Measurements from ENCODE around the gene MMP8. TPM values are rescaled to one million over a fixed set of nuclear protein-coding genes. Genes with fewer than 3 reads are reported as not detected.

Gene MMP8
- total RNA-seq, 1 experiment from 2014 or later = not detected

DNA sequence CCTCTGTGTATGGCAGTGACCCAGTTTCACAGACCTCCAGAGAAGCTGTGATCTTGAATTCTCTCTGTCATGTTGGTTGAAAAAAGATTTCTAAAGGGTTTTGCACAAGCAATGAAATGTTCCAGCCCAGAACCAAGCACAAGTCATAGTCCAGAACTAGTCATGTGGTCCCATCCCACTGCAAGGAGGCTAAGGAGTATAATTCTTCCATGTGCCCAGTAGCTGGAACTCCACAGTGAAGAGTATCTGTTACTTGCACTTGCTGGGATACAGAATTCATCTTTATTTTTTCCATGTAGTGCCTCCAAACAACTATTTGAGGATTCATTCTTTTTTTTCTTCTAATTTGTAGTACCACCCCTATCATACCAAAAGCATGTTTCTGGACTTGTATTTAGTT lies 9.9 kb upstream of the MMP8 start:
- Histone ChIP-seq H3T11ph (ENCODE audit: low read length) (no peak overlapping the region), H3K9me3 (ENCODE audit: control insufficient read depth, low read depth, low read length) (no peaks in the 10 kb centered on the region), H3K14ac (ENCODE audit: insufficient read depth, low read length) (no peak overlapping the region), H4K91ac (ENCODE audit: insufficient read length, low read depth, low read length) (no peak overlapping the region), H3K4ac (ENCODE audit: low read depth, low read length) (no peak overlapping the region), H3K18ac (ENCODE audit: insufficient read length, low read depth, low read length) (no peak overlapping the region), H4K20me1 (ENCODE audit: control insufficient read depth, insufficient read depth, insufficient read length) (no peaks in the 10 kb centered on the region), H2AK5ac (ENCODE audit: insufficient read length, low read length) (no peak overlapping the region), H3K56ac (ENCODE audit: insufficient read length, low read depth, low read length) (no peak overlapping the region), H4K5ac (ENCODE audit: insufficient read length, low read depth, low read length) (no peak overlapping the region), H3K23me2 (ENCODE audit: insufficient read length, low read depth, low read length, poor library complexity, severe bottlenecking) (no peaks in the 10 kb centered on the region), H2AFZ (ENCODE audit: low read length) (no peak overlapping the region), H2BK12ac (ENCODE audit: insufficient read length, low read depth, low read length) (no peak overlapping the region), H3K4me1 (ENCODE audit: insufficient read depth, low read length) (no peaks in the 10 kb centered on the region), H3K79me2 (ENCODE audit: insufficient read depth, low read length) (no peaks in the 10 kb centered on the region), H4K8ac (replicated peaks; ENCODE audit: insufficient read length, low read depth, low read length) (no peak overlapping the region), H2BK5ac (ENCODE audit: insufficient read length, low read length) (no peak overlapping the region), H3K9ac (ENCODE audit: extremely low read depth, insufficient read length, low read length) (no peak overlapping the region), H3K4me2 (ENCODE audit: insufficient read depth, insufficient read length, low read length) (no peak overlapping the region), H3K27me3 (ENCODE audit: insufficient read depth, low read length) (no peaks in the 10 kb centered on the region), H2BK20ac (ENCODE audit: low read depth, low read length, poor library complexity, severe bottlenecking) (no peak overlapping the region), H2BK15ac (ENCODE audit: low read depth, low read length) (no peak overlapping the region), H3K79me1 (ENCODE audit: insufficient read depth, low read depth, low read length, poor library complexity, severe bottlenecking) (no peaks in the 10 kb centered on the region), H3K23ac (ENCODE audit: insufficient read length, low read depth, low read length) (no peak overlapping the region), H3K27ac (ENCODE audit: insufficient read length, low read depth, low read length) (no peak overlapping the region), H2BK120ac (ENCODE audit: low read depth, low read length, poor library complexity, severe bottlenecking) (no peak overlapping the region)
- Mint-ChIP-seq H3K9me3 (no peaks in the 10 kb centered on the region), H3K27ac (no peak overlapping the region), H3K36me3 (ENCODE audit: insufficient read depth in 1 of 3, low read depth in 3 of 3) (no peaks in the 10 kb centered on the region), H3K27me3 (ENCODE audit: low read depth) (no peaks in the 10 kb centered on the region), H3K4me3 (no peak overlapping the region), H3K4me1 (peaks cover 2 to 5% of the 10 kb centered on the region in 2 experiments; a peak in 3 of 4 replicates)
- DNase-seq = no peak
- TF ChIP-seq, protein P1, sequence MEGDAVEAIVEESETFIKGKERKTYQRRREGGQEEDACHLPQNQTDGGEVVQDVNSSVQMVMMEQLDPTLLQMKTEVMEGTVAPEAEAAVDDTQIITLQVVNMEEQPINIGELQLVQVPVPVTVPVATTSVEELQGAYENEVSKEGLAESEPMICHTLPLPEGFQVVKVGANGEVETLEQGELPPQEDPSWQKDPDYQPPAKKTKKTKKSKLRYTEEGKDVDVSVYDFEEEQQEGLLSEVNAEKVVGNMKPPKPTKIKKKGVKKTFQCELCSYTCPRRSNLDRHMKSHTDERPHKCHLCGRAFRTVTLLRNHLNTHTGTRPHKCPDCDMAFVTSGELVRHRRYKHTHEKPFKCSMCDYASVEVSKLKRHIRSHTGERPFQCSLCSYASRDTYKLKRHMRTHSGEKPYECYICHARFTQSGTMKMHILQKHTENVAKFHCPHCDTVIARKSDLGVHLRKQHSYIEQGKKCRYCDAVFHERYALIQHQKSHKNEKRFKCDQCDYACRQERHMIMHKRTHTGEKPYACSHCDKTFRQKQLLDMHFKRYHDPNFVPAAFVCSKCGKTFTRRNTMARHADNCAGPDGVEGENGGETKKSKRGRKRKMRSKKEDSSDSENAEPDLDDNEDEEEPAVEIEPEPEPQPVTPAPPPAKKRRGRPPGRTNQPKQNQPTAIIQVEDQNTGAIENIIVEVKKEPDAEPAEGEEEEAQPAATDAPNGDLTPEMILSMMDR (conservative IDR thresholded peaks at IDR 0.05) = no peak; the same call in 2 of the 3 replicates
